NCI-H2196 treated with DMSO at 0.1 percent for 48 hours (cell line): ENCODE measurements around the gene RETREG2.
A peak's percentile ranks its signal among the peaks of the same experiment; 100 is the strongest.

Experiments
- DNase-seq: peaks from one replicate; lab custom pipeline; 2025; ENCODE audit not compliant: unreplicated experiment; lab: John Stamatoyannopoulos, UW

The RETREG2 gene

DNA sequence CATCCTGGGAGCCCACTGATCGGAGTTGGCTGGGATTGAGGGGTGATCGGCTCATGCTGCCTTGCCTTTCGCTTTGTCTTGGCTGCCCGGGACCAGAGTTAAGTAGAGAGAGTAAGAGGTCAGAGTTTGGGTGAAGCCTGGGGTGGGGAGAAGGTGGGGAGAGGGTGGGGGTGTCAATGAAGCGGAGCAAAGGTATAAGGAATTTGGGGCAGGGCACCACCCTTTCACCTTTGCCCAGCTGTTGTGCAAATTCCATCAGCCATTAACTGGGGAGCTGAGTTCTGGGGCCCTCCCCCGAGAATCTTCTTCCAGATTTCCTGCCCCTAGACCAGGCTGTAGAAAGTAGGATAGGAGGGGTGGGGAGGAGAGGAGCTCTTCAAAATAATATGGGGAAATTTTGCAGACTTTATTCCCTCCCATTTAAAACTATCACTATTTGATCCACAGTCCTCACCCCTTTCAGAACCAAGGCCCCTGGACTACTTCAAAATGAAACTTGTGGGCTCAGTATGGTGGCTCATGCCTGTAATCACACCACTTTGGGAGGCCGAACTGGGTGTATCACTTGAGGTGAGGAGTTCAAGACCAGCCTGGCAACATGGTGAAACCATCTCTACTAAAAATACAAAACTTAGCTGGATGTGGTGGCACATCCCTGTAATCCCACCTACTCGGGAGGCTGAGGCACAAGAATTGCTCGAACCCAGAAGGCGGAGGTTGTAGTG lies 8.0 kb upstream of the RETREG2 start, which contains the start of gene SLC23A3:
Gene SLC23A3, minus strand, starts transcription at position 100 of the 725 bp plus-strand sequence. Its CDS starts 45 bp downstream, at position 55.
- DNase-seq = no peak

DNA sequence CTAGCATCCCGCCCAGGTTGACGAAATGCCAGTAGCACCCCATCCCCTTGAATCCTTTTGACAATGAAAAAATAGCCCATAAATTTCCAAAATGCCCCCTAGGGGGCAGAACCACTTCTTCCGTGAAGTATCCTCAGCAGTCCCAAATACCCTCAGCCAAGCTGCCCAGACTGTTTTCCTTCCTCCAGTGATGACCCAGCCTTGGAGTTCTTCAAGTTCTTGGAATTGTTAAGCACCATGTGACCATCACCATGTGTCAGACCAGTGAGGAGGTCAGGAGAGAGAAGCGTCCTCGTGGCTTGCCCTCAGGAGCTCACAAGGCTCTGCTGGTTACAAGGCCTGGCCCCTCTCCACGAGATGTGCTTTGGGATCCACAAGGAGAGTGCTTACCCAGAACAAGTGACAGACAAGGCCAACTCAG lies 6.8 kb upstream of the RETREG2 start:
- no peak for DNase-seq

DNA sequence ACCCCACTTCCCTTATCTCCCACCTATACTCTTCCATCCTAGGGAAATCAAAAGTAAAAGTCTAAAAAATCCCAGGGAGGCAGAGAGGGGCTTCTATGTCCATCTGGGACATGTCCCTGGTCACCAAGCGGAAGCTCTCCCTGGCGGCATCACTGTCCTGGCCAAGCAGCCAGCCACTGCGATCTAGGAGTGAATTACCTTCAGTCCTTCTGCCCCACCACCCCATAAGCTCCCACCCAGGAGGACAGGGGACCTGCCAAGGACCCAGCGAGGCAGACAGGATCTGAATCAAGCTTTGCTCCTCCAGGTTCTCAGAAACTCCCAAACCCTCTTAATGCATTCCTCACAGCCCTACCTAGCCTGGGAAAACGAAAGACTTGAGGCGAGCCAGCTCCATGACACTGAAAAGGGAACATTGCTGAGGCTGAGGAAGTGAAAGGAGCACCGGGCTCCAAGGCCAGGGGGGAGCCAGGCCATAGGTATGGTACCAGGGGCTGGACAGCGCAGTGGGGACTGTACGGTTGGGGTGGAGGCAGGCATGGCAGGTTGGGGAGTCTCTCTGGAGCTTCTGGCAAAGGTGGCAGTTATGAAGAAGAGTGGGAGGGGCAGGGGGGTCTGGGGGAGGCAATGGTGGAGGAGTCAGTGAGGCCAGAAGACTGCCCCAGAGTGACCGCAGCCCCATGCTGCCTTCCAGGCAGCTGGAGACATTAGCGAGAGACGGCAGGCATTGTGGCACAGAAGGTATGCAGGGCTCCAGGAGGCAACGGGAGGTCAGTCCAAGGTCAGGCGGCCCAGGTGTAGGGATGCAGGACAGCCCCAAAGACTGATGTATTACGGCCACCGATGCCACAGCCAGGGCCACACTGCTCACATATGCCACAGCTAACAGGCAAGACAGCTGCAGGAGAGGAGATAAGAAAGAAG lies 5.6 kb upstream of the RETREG2 start:
- DNase-seq = no peak

DNA sequence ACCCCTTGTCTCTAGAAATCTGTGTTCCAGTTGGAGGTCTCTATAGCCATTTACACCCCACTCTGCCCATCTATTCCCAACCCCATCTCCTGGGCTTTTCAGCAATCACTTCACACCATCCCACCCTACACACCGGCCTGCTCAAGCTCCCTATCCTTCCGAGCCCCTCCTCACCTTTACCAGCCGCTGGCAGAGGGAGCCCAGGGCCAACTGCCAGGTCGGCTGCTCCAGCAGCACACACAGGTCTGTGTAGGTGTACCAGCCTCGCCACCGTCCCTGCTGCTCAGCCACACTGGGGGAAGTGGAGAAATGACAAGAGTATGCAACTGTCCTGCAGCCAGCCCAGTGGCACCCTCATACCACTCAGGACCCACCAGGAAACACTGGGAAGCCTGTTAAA lies 4.9 kb upstream of the RETREG2 start:
- no peak for DNase-seq

DNA sequence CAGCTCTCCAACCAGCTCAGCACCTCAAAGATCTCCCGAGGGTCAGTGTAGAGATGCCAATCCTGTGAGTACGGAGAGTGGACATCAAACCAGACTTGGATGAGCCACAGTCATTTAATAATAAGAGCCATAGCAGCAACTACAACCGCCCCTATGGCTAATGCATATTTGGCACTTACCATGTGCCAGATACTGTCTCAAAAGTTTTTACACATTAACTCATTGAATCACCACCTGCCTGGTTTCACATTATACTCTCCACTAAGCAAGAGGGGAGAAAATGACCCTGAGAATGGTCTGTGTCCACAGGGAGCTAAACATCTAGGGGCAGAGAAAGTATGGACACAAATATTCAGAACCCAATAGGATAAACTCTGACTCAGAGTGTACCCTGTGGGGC lies 3.9 kb upstream of the RETREG2 start:
- no peak for DNase-seq

DNA sequence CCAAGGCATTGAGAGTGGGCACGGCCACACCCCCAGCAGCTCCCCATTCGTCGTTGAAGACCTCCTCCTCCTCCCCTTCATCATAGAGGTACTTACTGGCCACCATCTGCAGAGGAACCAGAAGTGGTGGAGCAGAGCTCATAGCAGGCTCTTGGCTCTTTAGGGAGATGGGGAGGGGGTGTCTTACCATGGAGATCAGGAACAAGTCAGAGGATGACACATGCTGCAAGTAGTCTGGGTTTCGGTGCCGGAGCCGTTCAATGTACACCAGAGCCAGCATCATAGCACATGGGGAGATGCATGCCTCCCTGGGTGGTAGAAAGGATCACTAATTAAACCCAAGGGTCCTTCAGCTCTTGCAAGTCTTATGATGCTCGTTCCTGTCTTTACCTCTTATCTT lies 3.3 kb upstream of the RETREG2 start:
- DNase-seq = no peak

DNA sequence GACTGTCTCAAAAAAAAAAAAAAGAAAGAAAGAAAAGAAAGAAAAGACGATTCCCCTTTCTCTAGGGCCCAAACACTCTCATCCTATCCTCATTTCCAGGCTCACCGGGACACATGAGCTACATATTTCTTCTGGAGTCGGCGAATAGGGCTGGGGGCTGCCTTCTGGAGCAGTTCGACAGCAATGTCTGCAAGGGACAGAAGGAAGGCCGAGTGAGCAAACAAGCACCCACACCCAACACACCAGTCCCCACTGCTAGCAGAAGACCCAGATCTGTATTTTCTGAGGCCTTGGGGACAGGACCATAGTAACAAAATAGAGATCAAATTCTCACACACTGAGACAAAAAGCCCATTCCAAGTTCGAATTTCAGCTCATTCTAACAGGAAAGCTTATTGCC lies 2.6 kb upstream of the RETREG2 start:
- DNase-seq = no peak

DNA sequence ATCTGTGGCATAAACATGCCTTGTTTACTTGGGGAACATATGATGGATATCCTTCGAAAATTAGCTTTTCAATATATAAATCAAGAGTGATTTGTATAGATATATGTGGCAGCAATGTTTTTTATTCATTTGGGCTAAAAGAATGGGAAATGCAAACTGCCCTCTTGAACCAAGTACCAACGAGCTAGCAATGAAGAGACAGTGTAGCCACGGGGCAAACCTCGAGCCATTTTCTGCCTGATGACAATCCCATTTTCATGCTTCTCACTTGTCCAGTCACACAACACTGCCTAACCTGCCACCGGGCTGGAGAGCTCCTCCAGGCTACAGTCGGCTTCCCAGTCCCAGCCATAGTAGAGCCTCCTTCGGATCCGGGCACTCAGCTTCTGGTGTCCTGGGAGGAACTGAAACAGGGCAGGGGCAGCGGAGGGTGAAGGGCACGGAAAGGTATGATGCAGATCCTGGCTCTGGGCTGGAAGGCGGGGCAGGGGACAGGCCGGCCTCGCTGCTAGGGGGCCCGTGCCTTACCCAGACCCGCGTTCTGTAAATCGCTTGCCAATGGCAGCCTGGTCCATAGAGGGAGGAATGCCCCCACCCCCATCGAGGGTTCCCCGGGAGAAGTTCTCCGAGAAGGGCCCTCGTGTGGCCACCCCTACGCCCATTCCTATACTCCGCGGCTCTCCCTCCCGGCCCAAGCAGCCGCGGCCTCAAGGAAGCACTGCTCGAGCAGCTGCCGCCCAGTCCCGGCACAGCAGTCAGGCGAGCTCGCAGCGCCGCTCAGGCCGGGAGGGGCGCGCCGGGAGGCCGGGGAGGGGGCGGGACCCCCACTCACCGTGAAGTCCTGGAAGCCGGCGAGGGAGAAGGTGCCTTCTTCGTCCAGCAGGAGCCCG lies 1.9 kb upstream of the RETREG2 start:
- no peak for DNase-seq

DNA sequence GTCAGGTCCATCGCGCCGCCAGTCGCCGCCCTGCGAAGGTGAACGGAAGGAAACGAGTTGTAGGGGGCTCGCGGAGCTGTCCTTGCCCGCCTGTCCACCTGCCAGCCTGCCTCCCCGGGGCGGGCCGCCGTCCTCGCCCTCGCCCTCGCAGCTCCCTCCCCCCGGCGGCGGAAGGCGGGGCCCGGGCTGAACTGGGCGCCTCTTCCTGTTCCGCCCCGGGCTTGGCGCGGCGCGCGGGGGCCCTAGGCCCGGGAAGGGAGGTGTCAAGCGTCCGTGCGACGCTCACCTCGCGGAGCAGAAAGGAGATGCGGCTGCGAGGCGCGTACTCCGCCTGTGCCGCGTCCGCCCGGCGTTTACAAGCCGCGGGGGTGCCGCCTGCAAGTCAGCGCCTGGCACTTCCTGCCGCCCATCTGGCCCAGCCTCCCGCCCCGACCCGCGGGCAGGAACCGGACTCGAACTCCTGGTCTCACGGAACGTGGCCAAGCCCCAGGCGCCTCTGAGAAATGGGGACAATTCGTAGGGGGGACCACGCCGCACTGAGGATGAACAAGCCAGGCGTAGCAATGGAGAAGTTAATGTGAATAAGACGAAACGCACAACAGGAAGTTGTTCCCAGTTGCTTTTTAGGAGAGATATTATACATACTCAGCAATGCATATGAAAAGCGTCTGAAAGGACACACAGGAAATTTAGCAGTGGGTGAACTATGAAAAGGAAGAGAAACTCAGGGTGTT lies 1.1 kb upstream of the RETREG2 start, which contains the start of gene CNPPD1:
Gene CNPPD1, minus strand, starts transcription at position 108 of the 734 bp plus-strand sequence. Its CDS starts 97 bp downstream, at position 11.
- peak; percentile 80 for DNase-seq

DNA sequence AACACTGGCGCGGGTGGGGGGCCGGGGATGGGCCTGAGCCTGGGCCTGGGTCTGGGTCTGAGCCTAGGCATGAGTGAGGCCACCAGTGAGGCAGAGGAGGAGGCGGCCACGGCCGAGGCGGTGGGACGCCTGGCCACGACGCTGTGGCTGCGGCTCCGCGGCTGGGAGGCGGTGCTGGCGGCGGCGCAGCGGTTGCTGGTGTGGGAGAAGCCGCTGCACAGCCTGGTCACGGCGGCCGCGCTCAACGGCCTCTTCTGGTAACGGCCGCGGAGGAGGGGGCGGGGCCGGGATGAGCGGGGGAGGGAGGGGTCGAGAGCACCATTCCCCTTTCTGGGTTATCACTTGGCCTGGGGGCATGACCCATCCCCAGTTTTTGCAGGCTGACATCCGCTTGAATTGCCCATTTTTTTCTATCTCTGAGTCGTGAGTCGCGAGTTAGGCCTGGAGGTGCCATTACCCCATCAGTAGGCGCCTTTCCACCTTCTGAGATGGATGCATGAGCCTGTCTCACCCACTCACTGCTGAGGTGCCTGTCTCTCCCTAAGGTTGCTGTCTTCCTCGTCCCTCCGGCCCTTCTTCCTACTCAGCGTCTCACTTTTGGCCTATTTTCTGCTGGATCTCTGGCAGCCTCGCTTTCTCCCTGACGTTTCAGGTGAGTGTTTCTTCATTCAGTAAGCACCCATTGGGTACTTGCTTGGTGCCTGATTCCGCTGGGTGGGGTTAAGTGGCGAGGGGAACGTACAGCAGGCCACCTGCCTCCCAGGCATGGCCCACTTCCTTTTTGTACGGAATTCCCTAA lies 501 bp downstream of the RETREG2 start:
- no peak for DNase-seq

DNA sequence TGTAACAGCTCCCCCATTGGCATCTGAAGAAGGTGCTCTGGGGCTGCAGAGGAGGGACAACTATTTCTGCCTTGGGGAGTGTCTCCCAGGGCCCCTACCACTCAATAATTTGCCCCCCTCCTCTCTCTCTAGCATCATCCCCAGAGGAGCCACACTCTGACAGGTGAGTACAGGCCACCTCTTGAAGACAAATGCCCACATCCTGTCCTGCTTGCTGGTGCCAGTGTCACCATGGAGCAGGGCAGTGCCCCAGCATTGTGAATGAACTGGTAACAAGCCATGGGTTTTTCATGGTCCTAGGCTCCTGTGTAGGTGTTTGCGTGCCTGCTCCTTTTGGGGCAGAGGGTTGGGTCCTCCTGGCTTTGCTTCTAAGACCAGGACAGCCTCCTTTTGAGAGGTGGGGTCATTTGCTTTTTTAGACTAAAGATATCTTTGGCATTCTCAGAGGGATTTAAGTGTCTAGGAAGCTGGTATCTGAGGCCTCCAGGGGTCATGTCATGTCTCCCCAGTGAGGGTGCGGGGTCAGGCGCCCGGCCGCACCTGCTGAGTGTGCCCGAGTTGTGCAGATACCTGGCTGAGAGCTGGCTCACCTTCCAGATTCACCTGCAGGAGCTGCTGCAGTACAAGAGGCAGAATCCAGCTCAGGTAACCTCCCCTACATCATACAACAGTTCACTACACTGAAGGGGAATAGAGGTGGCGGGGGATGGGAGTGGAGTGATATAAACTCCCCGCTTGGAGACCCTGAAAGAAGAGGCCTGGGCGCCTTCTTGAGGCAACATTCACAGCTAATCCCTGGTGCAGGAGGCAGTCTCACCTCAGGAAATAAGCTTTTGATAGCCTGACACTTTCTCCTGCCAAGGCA lies 1.8 kb downstream of the RETREG2 start:
- DNase-seq = no peak

DNA sequence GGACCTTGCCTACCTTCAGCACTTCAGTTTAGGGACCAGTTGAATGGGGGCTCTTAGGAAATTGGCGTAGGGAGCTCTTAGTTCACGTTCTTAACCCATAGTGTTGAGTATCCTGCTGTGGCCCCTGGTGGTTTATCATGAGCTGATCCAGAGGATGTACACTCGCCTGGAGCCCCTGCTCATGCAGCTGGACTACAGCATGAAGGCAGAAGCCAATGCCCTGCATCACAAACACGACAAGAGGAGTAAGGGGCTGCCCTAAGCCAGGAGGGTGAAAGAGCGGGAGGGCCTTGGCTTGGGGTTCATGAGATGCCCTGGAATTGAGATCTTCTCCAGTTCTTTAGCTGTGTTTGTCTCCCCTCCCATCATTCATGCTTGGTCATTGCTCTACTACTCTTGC lies 2.9 kb downstream of the RETREG2 start:
- no peak for DNase-seq

DNA sequence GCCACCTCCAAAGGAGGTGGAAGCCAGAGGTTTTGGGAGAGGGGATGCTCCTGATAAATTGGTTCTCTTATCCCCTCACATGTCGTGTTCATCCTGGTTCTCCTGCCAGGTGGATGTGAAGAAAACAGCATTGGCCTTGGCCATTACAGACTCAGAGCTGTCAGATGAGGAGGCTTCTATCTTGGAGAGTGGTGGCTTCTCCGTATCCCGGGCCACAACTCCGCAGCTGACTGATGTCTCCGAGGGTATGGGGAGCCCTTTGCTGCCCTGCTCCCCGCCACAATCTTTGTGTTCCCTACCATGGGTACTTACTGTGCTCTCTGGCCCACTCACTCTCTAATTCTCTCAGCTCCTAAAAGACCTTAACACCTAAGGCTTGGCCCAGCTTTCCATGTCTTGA lies 3.5 kb downstream of the RETREG2 start:
- DNase-seq = no peak

DNA sequence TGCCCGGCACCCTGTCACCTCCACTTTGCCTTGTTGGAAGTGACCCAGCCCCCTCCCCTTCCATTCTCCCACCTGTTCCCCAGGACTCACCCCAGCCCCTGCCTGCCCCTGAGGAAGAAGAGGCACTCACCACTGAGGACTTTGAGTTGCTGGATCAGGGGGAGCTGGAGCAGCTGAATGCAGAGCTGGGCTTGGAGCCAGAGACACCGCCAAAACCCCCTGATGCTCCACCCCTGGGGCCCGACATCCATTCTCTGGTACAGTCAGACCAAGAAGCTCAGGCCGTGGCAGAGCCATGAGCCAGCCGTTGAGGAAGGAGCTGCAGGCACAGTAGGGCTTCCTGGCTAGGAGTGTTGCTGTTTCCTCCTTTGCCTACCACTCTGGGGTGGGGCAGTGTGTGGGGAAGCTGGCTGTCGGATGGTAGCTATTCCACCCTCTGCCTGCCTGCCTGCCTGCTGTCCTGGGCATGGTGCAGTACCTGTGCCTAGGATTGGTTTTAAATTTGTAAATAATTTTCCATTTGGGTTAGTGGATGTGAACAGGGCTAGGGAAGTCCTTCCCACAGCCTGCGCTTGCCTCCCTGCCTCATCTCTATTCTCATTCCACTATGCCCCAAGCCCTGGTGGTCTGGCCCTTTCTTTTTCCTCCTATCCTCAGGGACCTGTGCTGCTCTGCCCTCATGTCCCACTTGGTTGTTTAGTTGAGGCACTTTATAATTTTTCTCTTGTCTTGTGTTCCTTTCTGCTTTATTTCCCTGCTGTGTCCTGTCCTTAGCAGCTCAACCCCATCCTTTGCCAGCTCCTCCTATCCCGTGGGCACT lies 4.5 kb downstream of the RETREG2 start:
- DNase-seq = no peak

DNA sequence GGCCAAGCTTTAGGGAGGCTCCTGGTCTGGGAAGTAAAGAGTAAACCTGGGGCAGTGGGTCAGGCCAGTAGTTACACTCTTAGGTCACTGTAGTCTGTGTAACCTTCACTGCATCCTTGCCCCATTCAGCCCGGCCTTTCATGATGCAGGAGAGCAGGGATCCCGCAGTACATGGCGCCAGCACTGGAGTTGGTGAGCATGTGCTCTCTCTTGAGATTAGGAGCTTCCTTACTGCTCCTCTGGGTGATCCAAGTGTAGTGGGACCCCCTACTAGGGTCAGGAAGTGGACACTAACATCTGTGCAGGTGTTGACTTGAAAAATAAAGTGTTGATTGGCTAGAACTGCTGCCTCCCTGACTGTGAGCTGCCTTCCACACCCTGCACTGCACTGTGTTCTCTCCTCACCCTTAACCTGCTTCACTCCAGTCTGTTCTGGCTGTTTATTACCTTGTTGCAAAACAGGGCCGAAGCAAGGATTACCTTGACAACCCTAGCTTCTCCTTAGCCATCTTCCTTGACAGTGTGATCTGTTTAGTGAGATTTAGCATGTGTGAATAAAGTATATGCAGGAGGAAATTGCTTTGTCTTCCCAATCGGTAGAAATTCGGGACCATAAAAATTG lies 5.2 kb downstream of the RETREG2 start:
- no peak for DNase-seq

DNA sequence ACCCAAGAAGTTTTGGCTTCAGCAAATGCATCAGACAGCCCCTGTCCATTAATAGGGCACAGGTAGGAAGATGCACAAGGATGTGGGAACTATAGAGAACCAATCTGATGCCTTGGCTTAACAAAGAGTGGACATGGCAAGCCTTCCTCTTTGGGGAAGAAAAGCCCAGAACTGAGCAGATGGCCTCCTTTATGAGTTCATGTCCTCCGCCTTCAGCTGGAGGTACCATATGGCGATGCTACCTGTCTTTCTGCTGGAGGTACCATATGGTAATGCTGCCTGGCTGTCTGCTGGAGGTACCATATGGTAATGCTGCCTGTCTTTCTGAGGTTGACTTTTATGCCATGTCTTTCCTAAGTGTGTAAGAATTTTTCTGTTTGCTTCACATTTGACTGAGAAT lies 6.0 kb downstream of the RETREG2 start:
- no peak for DNase-seq

DNA sequence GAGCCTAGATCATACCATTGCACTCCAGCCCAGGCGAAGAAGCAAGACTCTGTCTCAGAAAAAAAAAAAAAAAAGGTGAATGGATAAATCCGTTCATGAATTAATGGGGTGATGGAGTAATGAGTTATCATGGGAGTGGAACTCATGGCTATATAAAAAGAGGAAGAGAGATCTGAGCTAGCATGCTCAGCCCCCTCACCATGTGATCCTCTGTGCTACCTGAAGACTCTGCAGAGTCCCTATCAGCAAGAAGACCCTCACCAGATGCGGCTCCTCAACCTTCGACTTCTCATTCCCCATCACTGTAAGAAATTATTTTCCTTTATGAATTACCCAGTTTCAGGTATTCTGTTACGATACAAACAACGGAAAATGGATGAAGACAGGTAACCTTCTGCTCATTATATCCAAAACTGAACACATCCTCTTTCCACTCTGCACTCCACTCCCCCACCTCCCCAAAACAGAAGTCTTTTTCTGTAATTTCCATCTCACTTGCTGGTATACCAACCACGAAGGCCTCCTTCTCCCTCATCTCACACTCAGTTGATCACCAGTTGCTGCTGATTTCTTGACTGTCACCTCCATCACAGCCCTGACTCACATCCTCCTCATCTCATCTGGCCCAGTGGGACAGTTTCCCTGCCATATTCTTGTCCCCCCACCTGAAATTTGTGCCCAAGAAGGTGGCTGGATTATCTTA lies 8.8 kb downstream of the RETREG2 start:
- DNase-seq = no peak
